ENCODE measurements around the gene CDC14A. TPM values are rescaled to one million over a fixed set of nuclear protein-coding genes. Genes with fewer than 3 reads are reported as not detected.
A peak's percentile ranks its signal among the peaks of the same experiment; 100 is the strongest.

CDC14A gene
- total RNA-seq, 1 donor from 2014 or later = 17.8 TPM

- peak; percentile 20 to 40 for ATAC-seq
Measured at GRCh38 chr1:100443811-100444571, 91.7 kb downstream of the CDC14A start.

GRCh38 chr1:100445565-100445964 is 93.3 kb downstream of the CDC14A start:
- no peak for TF ChIP-seq CTCF (IDR thresholded peaks at IDR 0.05)
- ATAC-seq (no peak), DNase-seq (no peak)
- Histone ChIP-seq H3K4me1 (peaks cover 13% of the 10 kb centered on the region), H3K27ac (no peak overlapping the region), H3K27me3 (ENCODE audit: low read depth) (no peaks in the 10 kb centered on the region), H3K4me3 (no peak overlapping the region), H3K9me3 (no peaks in the 10 kb centered on the region), H3K36me3 (no peaks in the 10 kb centered on the region)
- intact Hi-C loops (cut with DNase I) = no loop called here

More at GRCh38 chr1:100443811-100444571, 91.7 kb downstream of the CDC14A start:
- H3K9me3 ChIP-seq = no peaks in the 10 kb centered on the region
- H3K27ac ChIP-seq = peak overlapping the region; percentile 51
- intact Hi-C loops (cut with DNase I) = no loop called here
- peaks cover 29% of the 10 kb centered on the region for H3K4me1 ChIP-seq
- no peak for DNase-seq
- H3K4me3 ChIP-seq = no peak overlapping the region
- no peak for TF ChIP-seq CTCF (IDR thresholded peaks at IDR 0.05)
- no peaks in the 10 kb centered on the region for H3K27me3 ChIP-seq (ENCODE audit: low read depth)
- H3K36me3 ChIP-seq = no peaks in the 10 kb centered on the region

GRCh38 chr1:100448366-100448765 is 96.1 kb downstream of the CDC14A start:
- intact Hi-C loops (cut with DNase I) = no loop called here
- no peak for TF ChIP-seq CTCF (IDR thresholded peaks at IDR 0.05)
- H3K27ac ChIP-seq = no peak overlapping the region
- no peaks in the 10 kb centered on the region for H3K27me3 ChIP-seq (ENCODE audit: low read depth)
- H3K4me3 ChIP-seq = no peak overlapping the region
- H3K36me3 ChIP-seq = no peaks in the 10 kb centered on the region
- DNase-seq = no peak
- ATAC-seq = no peak
- H3K4me1 ChIP-seq = peaks cover 12% of the 10 kb centered on the region
- no peaks in the 10 kb centered on the region for H3K9me3 ChIP-seq

- Histone ChIP-seq H3K27me3 (ENCODE audit: low read depth) (no peaks in the 10 kb centered on the region), H3K27ac (no peak overlapping the region), H3K36me3 (no peaks in the 10 kb centered on the region), H3K4me1 (peaks cover 8% of the 10 kb centered on the region), H3K9me3 (no peaks in the 10 kb centered on the region), H3K4me3 (no peak overlapping the region)
- intact Hi-C loops (cut with DNase I) = no loop called here
- no peak for TF ChIP-seq CTCF (IDR thresholded peaks at IDR 0.05)
- no peak for ATAC-seq
- no peak for DNase-seq
Measured at GRCh38 chr1:100449477-100449876, 97.2 kb downstream of the CDC14A start.

- no peak for TF ChIP-seq CTCF (IDR thresholded peaks at IDR 0.05)
- Histone ChIP-seq H3K27me3 (ENCODE audit: low read depth) (no peaks in the 10 kb centered on the region), H3K27ac (no peak overlapping the region), H3K4me1 (no peaks in the 10 kb centered on the region), H3K4me3 (no peak overlapping the region), H3K9me3 (no peaks in the 10 kb centered on the region), H3K36me3 (no peaks in the 10 kb centered on the region)
- ATAC-seq (peak; percentile 37 to 51), DNase-seq (no peak)
- intact Hi-C loops (cut with DNase I) = no loop called here
Measured at GRCh38 chr1:100452641-100453040, 100.3 kb downstream of the CDC14A start.

Data from lower lobe of right lung (tissue), 2 donors.